Measurements from ENCODE around the gene PDIA6.

DNA sequence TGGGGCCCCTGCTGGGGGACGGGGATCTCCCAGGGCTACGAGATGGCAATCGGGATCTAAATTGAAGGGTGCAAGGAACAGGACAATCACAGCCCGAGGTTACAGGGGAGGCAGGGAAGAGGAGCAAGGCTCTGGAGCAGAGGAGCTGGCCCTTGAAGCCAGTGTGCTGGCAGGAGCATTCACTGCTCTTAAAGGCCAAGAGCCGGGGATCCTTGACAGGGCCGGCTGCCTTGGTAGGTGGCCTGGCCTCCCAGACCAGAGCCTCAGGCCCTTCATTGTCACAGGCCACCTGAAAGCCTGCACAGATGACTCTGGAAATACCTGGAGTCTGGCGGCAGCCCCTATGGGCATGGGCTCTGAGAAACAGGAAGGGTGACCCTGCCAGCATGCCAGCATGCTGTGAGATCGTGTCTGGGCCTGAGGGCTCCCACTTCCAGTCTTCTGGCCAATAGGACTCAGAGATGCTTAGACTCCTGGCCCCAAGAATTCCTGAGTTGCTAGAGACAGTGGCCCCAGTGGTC, 38.7 kb downstream of the PDIA6 start:
- TF ChIP-seq, protein P1, sequence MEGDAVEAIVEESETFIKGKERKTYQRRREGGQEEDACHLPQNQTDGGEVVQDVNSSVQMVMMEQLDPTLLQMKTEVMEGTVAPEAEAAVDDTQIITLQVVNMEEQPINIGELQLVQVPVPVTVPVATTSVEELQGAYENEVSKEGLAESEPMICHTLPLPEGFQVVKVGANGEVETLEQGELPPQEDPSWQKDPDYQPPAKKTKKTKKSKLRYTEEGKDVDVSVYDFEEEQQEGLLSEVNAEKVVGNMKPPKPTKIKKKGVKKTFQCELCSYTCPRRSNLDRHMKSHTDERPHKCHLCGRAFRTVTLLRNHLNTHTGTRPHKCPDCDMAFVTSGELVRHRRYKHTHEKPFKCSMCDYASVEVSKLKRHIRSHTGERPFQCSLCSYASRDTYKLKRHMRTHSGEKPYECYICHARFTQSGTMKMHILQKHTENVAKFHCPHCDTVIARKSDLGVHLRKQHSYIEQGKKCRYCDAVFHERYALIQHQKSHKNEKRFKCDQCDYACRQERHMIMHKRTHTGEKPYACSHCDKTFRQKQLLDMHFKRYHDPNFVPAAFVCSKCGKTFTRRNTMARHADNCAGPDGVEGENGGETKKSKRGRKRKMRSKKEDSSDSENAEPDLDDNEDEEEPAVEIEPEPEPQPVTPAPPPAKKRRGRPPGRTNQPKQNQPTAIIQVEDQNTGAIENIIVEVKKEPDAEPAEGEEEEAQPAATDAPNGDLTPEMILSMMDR (conservative IDR thresholded peaks at IDR 0.05; ENCODE audit: low read depth, low read length): no peak
- TF ChIP-seq POLR2A (IDR thresholded peaks at IDR 0.05; ENCODE audit: low read depth, low read length): no peak
- TF ChIP-seq MAZ (IDR thresholded peaks at IDR 0.05; ENCODE audit: borderline replicate concordance, low read depth, low read length): no peak
- TF ChIP-seq RCOR1 (IDR thresholded peaks at IDR 0.05; ENCODE audit: insufficient replicate concordance, low read length): no peak
- TF ChIP-seq MXI1 (IDR thresholded peaks at IDR 0.05; ENCODE audit: borderline replicate concordance, low read depth, low read length): no peak
- no peak for TF ChIP-seq SMC3 (IDR thresholded peaks at IDR 0.05; ENCODE audit: low read depth, low read length)
- TF ChIP-seq RAD21 (IDR thresholded peaks at IDR 0.05; ENCODE audit: low read length): no peak
